T47D (cell line): Measurements from ENCODE around the gene DOCK7.
"Not testable (repeated sequence)": the region's sequence is repeated elsewhere in the genome, so short reads cannot be mapped to it uniquely, and the experiment has no call there.

Source experiments
- DNase-seq, 2 experiments: peaks; one replicate each; pipeline versions ENCODE4 v3.0.0 to v3.0.0-alpha.2; 2011 to 2012; ENCODE audit warnings: low read depth in 1 of 2, low spot score in 1 of 2
- JUND ChIP-seq: IDR thresholded peaks from 2 replicates; pipeline ENCODE4 v1.6.1; 2012; ENCODE audit warnings: low read depth
- in situ Hi-C: cut with HindIII; loops from 2 replicates; pipeline ENCODE4 v1.10.0; 2016; ENCODE audit warnings: low sequenced_read_pairs, low pct_unique_long_range_greater_than_20kb

Gene DOCK7

GRCh38 chr1:62686822-62687221 is 1.4 kb downstream of the DOCK7 start:
- DNase-seq, result no peak
- in situ Hi-C loops, result no loop called here
- TF ChIP-seq JUND, result no peak

DNA sequence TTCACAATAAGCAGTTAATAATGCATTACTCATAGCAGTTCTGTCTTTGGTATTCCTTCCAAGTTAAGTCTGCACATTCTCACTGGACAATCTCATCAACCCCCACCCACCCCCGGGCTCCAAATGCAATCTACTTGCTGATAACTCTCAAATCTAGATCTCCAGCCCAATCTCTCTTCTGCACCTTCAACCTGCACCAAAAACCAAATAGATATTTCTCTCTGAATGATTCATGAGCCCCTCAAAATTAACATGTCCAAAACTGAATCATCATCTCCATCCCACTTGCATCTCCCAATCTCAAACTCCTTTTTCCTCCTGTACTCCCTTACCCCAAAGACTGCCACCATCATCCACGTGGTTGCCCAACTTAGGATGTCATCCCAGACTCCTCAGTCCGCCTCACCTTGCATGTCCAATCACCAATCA is 2.7 kb downstream of the DOCK7 start:
- TF ChIP-seq JUND, result no peak
- in situ Hi-C loops, result no loop called here
- DNase-seq, result no peak

- in situ Hi-C loops, result no loop called here
Measured at GRCh38 chr1:62682531-62682930, 5.7 kb downstream of the DOCK7 start.

DNA sequence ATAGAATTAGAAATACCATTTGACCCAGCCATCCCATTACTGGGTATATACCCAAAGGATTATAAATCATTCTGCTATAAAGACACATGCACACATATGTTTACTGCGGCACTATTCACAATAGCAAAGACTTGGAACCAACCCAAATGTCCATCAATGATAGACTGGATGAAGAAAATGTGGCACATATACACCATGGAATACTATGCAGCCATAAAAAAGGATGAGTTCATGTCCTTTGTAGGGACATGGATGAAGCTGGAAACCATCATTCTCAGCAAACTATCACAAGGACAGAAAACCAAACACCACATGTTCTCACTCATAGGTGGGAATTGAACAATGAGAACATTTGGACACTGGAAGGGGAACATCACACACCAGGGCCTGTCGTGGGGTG is 7.2 kb downstream of the DOCK7 start:
- in situ Hi-C loops, result not testable (repeated sequence)

More at GRCh38 chr1:62682531-62682930, 5.7 kb downstream of the DOCK7 start:
- no peak for TF ChIP-seq JUND
- DNase-seq, result peak in 1 of 2 experiments; percentile 2

GRCh38 chr1:62677822-62678221 is 10.4 kb downstream of the DOCK7 start:
- in situ Hi-C loops, DNase-seq: not testable (repeated sequence)

More for the DNA sequence above, 7.2 kb downstream of the DOCK7 start:
- DNase-seq, result not testable (repeated sequence)

DNA sequence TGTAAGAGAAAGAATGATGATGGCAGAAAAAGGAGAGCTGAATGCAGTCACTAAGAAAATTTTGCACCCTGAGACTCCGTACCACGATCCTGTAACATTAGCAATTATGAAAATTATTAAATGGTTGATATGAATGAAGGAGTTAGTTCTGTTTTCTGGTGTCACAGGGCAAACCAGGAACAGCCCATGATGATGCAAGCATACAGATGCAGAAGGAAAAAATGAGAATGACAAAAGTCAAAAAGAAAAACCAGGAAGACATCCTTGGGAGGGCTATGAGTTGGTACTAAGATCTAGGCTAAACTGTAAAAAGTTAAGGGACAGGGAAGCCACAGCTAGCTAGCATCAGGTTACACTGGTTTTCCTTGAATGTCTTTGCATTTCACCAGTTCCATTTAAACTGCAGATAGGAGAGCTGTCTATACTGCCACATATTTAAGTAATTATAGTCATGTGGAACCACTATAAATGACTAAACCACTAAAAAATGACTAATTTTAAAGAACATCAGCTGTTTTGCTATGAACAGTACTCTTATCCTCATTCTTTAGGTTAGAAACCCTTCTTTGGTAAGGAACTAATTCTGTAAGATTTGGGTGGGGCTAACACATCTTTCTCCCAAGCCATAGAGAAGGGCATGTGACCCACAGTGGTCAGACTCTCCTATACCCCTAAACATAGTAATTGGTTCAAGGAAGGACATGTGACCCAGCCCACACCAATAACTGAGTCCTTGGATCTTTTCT is 11.4 kb downstream of the DOCK7 start:
- in situ Hi-C loops, result no loop called here
- DNase-seq, result peak in 1 of 2 experiments; percentile 1
- TF ChIP-seq JUND, result no peak

GRCh38 chr1:62673629-62674028 is 14.6 kb downstream of the DOCK7 start:
- DNase-seq, result no peak
- in situ Hi-C loops, result no loop called here
- TF ChIP-seq JUND, result no peak

- no peak for TF ChIP-seq JUND
- no peak for DNase-seq
- in situ Hi-C loops, result no loop called here
Measured at GRCh38 chr1:62672029-62672428, 16.2 kb downstream of the DOCK7 start.

GRCh38 chr1:62654744-62655143 is 33.4 kb downstream of the DOCK7 start:
- in situ Hi-C loops, result no loop called here
- no peak for DNase-seq
- no peak for TF ChIP-seq JUND

DNA sequence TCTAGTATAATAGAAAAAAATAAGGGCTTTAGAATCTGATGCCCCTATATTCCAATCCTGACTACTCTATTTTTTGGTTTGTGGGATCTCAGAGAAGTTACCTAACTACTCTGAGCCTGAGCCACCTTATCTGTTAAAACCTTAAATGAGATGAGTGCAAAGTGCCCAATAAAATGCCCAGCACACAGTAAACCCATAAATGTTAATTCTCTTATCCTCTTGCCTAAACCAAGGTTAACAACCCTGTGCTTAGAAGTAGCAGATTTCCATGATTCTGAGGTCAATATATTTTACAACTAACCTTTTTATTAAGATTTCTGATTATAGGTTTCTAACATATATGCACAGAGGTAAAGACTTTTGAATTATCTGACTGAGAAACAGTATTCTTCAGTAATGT is 35.8 kb downstream of the DOCK7 start:
- in situ Hi-C loops, result no loop called here
- DNase-seq, result no peak
- no peak for TF ChIP-seq JUND

DNA sequence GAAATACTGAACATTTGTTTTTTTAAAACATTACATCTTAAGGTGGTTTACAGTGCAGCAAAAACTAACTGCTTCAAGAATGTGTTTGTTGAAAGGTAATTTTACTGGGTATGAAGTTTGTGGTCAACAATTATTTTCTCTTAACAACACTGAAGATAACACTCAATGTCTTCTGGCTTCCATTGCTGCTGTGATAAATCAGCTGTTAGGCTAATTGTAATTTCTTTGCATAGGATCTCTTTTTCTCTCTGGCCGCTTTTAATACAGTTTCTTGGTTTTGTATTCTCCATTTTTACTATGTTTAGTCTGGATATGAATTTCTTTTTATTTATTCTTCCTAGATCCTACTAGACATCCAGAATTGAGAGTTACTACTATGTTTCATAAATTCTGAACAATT is 44.9 kb downstream of the DOCK7 start:
- no peak for TF ChIP-seq JUND
- in situ Hi-C loops, result no loop called here
- DNase-seq, result no peak

- TF ChIP-seq JUND, result no peak
- DNase-seq, result no peak
- in situ Hi-C loops, result no loop called here
Measured at GRCh38 chr1:62637392-62638105, 50.6 kb downstream of the DOCK7 start.

GRCh38 chr1:62628506-62628905 is 59.7 kb downstream of the DOCK7 start:
- no peak for DNase-seq
- no peak for TF ChIP-seq JUND
- in situ Hi-C loops, result no loop called here
